Chondrocyte (in vitro differentiated cells): ENCODE data around the gene APH1B. TPM values are rescaled to one million over a fixed set of nuclear protein-coding genes. Genes with fewer than 3 reads are reported as not detected.
A peak's percentile ranks its signal among the peaks of the same experiment; 100 is the strongest.
"Not testable (repeated sequence)": the region's sequence is repeated elsewhere in the genome, so short reads cannot be mapped to it uniquely, and the experiment has no call there.

Experiments used
- DNase-seq: peaks from one replicate; pipeline ENCODE4 v3.0.0; 2021; ENCODE audit warnings: mixed read lengths, low spot score
- H3K27ac Mint-ChIP-seq: one replicate; pipeline ENCODE4 v1.8.0; 2021; ENCODE audit warnings: mild to moderate bottlenecking, moderate library complexity, mixed read lengths; ENCODE audit not compliant: unreplicated experiment
- H3K27me3 Mint-ChIP-seq: 2 replicates; pipeline ENCODE4 v1.8.0; 2021; ENCODE audit warnings: low read depth, mixed read lengths
- H3K36me3 Mint-ChIP-seq: 2 replicates; pipeline ENCODE4 v1.8.0; 2021; ENCODE audit warnings: low read depth, mixed read lengths
- H3K4me1 Mint-ChIP-seq: 2 replicates; pipeline ENCODE4 v1.8.0; 2021; ENCODE audit warnings: low read depth, mild to moderate bottlenecking, mixed read lengths
- H3K4me3 Mint-ChIP-seq: one replicate; pipeline ENCODE4 v1.8.0; 2021; ENCODE audit warnings: mild to moderate bottlenecking, moderate library complexity, mixed read lengths; ENCODE audit not compliant: unreplicated experiment
- H3K9me3 Mint-ChIP-seq: 2 replicates; pipeline ENCODE4 v1.8.0; 2021; ENCODE audit warnings: low read depth, mixed read lengths
- CTCF ChIP-seq: fragments of 200-600 bp; sonication (generic); IDR thresholded peaks from 2 replicates; pipeline ENCODE4 v1.5.0; 2021; ENCODE audit warnings: antibody characterized with exemption, mild to moderate bottlenecking, moderate library complexity
- total RNA-seq: library from RNA; stranded (reverse); gene quantifications from 3 replicates; pipeline ENCODE4 v1.2.1, GENCODE V29; 2021

The APH1B gene
- total RNA-seq, 1 donor from 2014 or later: 20.1 TPM

DNA sequence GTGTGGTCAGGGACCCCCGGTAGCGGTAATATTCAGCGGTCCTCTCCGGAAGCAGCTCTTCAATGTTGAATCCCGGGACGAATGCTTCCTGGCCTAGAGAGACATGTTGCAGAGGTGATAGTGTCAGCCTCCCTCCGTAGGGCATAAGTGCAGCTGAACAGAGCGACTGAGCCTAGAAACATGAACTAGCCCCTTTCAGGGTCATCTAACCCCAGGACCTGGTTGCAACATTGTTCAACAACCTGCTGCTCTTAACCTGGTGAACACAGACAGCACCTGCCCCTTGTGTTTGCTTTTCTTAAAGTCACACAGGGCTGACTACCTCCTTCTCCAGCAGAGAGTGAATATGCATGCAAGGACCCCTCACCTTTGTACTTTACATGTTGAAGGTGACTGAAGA is 62.9 kb downstream of the APH1B start:
- no peaks in the 10 kb centered on the region for H3K9me3 Mint-ChIP-seq
- no peak for TF ChIP-seq CTCF
- H3K36me3 Mint-ChIP-seq: no peaks in the 10 kb centered on the region
- H3K4me3 Mint-ChIP-seq: no peak overlapping the region
- H3K4me1 Mint-ChIP-seq: peaks cover 12% of the 10 kb centered on the region
- no peak overlapping the region for H3K27ac Mint-ChIP-seq
- no peak for DNase-seq
- peaks cover 17% of the 10 kb centered on the region for H3K27me3 Mint-ChIP-seq

GRCh38 chr15:63340878-63341277 is 63.5 kb downstream of the APH1B start:
- Mint-ChIP-seq H3K4me1 (peaks cover 12% of the 10 kb centered on the region), H3K27ac (no peak overlapping the region), H3K4me3 (no peak overlapping the region), H3K27me3 (peaks cover 17% of the 10 kb centered on the region), H3K36me3 (no peaks in the 10 kb centered on the region), H3K9me3 (no peaks in the 10 kb centered on the region)
- no peak for DNase-seq
- no peak for TF ChIP-seq CTCF

GRCh38 chr15:63341898-63342297 is 64.5 kb downstream of the APH1B start:
- no peak for DNase-seq
- H3K27ac Mint-ChIP-seq: no peak overlapping the region
- no peak for TF ChIP-seq CTCF
- peaks cover 15% of the 10 kb centered on the region for H3K4me1 Mint-ChIP-seq
- peaks cover 17% of the 10 kb centered on the region for H3K27me3 Mint-ChIP-seq
- H3K9me3 Mint-ChIP-seq: no peaks in the 10 kb centered on the region
- H3K4me3 Mint-ChIP-seq: no peak overlapping the region
- no peaks in the 10 kb centered on the region for H3K36me3 Mint-ChIP-seq

DNA sequence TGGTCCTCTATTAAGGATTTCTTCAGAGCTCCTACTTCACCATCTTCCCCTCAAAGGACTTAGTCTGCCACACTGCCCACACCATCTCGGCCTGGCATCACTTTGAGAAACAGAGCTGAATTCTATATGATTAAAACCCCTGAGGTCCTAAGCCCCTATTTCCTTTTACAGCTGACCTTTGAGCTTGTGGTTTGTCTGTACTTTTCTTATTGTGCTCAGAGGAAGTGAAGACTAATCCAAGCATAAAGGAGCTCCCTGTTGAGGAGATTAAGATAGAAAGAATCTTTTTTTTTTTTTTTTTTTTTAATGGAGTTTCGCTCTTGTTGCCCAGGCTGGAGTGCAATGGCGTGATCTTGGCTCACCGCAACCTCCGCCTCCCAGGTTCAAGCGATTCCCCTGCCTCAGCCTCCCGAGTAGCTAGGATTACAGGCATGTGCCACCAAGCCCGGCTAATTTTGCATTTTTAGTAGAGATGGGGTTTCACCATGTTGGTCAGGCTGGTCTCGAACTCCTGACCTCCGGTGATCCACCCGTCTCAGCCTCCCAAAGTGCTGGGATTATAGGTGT is 65.7 kb downstream of the APH1B start:
- not testable (repeated sequence) for H3K9me3 Mint-ChIP-seq, H3K36me3 Mint-ChIP-seq, H3K4me3 Mint-ChIP-seq, DNase-seq, H3K27ac Mint-ChIP-seq
- Mint-ChIP-seq H3K4me1 (peaks cover 27% of the 10 kb centered on the region), H3K27me3 (peaks cover 17% of the 10 kb centered on the region)

DNA sequence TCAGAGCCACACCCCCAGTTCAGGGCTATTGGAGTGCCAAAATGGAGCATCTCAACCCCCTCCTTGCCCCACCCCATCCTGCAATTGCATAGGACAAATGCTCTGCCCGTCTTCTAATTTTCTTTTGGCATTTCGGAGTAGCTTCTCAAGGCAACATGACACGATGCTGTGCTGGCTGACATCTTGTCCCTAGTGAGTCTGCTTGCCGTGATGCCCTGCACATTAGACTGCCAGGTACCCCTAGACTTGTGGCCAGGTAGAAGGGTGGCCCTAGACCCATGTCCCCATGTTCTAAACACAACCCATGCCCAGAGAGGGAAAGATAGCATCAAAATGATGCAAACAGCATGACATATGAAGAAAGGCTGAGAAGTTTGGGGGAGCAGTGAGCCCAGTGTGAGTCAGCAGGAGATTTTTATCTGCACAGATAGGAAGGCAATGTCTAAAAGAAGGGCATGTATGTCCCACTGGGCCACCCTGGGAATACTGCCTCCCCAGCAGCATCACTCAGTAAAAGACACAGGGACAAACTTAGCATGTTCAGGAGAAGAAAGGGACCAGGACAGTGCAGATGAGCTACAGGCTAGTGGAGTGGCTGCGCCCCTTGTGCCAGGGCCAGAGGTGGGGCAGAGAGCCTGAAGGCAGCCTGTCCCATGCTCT is 67.5 kb downstream of the APH1B start:
- Mint-ChIP-seq H3K27ac (no peak overlapping the region), H3K4me1 (peaks cover 44% of the 10 kb centered on the region), H3K4me3 (no peak overlapping the region), H3K9me3 (no peaks in the 10 kb centered on the region), H3K27me3 (peaks cover 11% of the 10 kb centered on the region), H3K36me3 (no peaks in the 10 kb centered on the region)
- peak; percentile 75 for DNase-seq
- TF ChIP-seq CTCF: no peak

DNA sequence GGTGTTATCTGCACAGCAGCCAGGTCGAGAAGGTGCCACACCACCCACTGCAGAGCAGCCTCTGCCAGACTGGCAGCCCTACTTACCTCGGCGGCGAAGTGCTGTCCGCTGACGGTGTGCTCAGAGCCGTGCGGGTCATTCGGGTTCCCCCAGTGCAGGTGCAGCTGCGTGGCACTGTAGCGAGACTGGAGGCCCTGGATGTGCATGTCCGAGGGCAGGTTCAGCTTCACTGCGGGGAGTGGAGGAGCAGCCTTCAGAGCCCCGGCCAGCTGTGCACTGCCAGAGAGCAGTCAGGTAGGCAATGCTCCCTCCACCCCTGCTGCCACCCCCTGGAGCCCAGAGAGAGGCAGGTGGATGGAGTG is 68.0 kb downstream of the APH1B start:
- peaks cover 6% of the 10 kb centered on the region for H3K27me3 Mint-ChIP-seq
- H3K4me3 Mint-ChIP-seq: no peak overlapping the region
- no peaks in the 10 kb centered on the region for H3K36me3 Mint-ChIP-seq
- H3K4me1 Mint-ChIP-seq: peaks cover 49% of the 10 kb centered on the region
- no peaks in the 10 kb centered on the region for H3K9me3 Mint-ChIP-seq
- DNase-seq: no peak
- TF ChIP-seq CTCF: no peak
- H3K27ac Mint-ChIP-seq: no peak overlapping the region
